GM19455 (cell line): ENCODE data around the gene PLXND1.
"Not testable (repeated sequence)": the region's sequence is repeated elsewhere in the genome, so short reads cannot be mapped to it uniquely, and the experiment has no call there.

ENCODE experiments used
- ATAC-seq: cut with Tn5 transposase; IDR thresholded peaks from one replicate; pipeline ENCODE4 v1.9.1; 2021; ENCODE audit not compliant: unreplicated experiment

Gene PLXND1

GRCh38 chr3:129614435-129614834 is 8.0 kb upstream of the PLXND1 start:
- ATAC-seq, result no peak

GRCh38 chr3:129613367-129613740 is 6.9 kb upstream of the PLXND1 start:
- no peak for ATAC-seq

- ATAC-seq, result no peak
These were observed 6.3 kb upstream of the PLXND1 start for GRCh38 chr3:129612534-129613366.

- no peak for ATAC-seq
These were observed 5.5 kb upstream of the PLXND1 start for GRCh38 chr3:129611812-129612533.

GRCh38 chr3:129611446-129611800 is 4.9 kb upstream of the PLXND1 start:
- ATAC-seq, result no peak

GRCh38 chr3:129610794-129611445 is 4.4 kb upstream of the PLXND1 start:
- not testable (repeated sequence) for ATAC-seq

- ATAC-seq, result no peak
These were observed 3.8 kb upstream of the PLXND1 start for GRCh38 chr3:129610276-129610675.

- no peak for ATAC-seq
These were observed 3.2 kb upstream of the PLXND1 start for GRCh38 chr3:129609591-129610182.

GRCh38 chr3:129608936-129609590 is 2.6 kb upstream of the PLXND1 start:
- ATAC-seq, result no peak

- no peak for ATAC-seq
These were observed 1.8 kb upstream of the PLXND1 start for GRCh38 chr3:129608087-129608935.

- no peak for ATAC-seq
These were observed 1.1 kb upstream of the PLXND1 start for GRCh38 chr3:129607391-129608068.

- no peak for ATAC-seq
These were observed 397 bp downstream of the PLXND1 start for GRCh38 chr3:129605922-129606635.

GRCh38 chr3:129605203-129605921 is 1.1 kb downstream of the PLXND1 start:
- ATAC-seq, result no peak

- no peak for ATAC-seq
These were observed 1.7 kb downstream of the PLXND1 start for GRCh38 chr3:129604767-129605166.

- no peak for ATAC-seq
These were observed 2.3 kb downstream of the PLXND1 start for GRCh38 chr3:129603991-129604749.

GRCh38 chr3:129603561-129603942 is 2.9 kb downstream of the PLXND1 start:
- ATAC-seq, result no peak

- ATAC-seq, result no peak
These were observed 3.5 kb downstream of the PLXND1 start for GRCh38 chr3:129602730-129603560.
